ENCODE measurements around the gene GADL1. TPM values are rescaled to one million over a fixed set of nuclear protein-coding genes. Genes with fewer than 3 reads are reported as not detected.

Gene GADL1
- total RNA-seq, 3 donors from 2014 or later = not detected

- Histone ChIP-seq H3K36me3 (ENCODE audit: low read depth) (no peaks in the 10 kb centered on the region), H3K9me3 (peaks cover 8% of the 10 kb centered on the region), H3K4me1 (ENCODE audit: low read depth) (peaks cover 8% of the 10 kb centered on the region), H3K4me3 (no peak overlapping the region)
- TF ChIP-seq CTCF (IDR thresholded peaks at IDR 0.05) = no peak
- intact Hi-C loops (cut with DNase I, micrococcal nuclease) = no loop called here
- ATAC-seq (no peak), DNase-seq (no peak)
Observed at GRCh38 chr3:30704931-30705890, 189.2 kb downstream of the GADL1 start.

- no peak for TF ChIP-seq CTCF (IDR thresholded peaks at IDR 0.05)
Observed at GRCh38 chr3:30702828-30703397, 191.5 kb downstream of the GADL1 start.

GRCh38 chr3:30702038-30702827 lies 192.2 kb downstream of the GADL1 start:
- no peak for DNase-seq
- no peak overlapping the region for H3K4me3 ChIP-seq
- peaks cover 8% of the 10 kb centered on the region for H3K9me3 ChIP-seq
- no peak for TF ChIP-seq CTCF (IDR thresholded peaks at IDR 0.05)
- H3K36me3 ChIP-seq (ENCODE audit: low read depth) = no peaks in the 10 kb centered on the region
- ATAC-seq = no peak
- intact Hi-C loops (cut with DNase I, micrococcal nuclease) = no loop called here
- H3K4me1 ChIP-seq (ENCODE audit: low read depth) = no peaks in the 10 kb centered on the region

More at GRCh38 chr3:30702828-30703397, 191.5 kb downstream of the GADL1 start:
- no peaks in the 10 kb centered on the region for H3K4me1 ChIP-seq (ENCODE audit: low read depth)
- ATAC-seq (no peak), DNase-seq (no peak)
- H3K9me3 ChIP-seq = peaks cover 8% of the 10 kb centered on the region
- intact Hi-C loops (cut with DNase I, micrococcal nuclease) = no loop called here
- H3K4me3 ChIP-seq = no peak overlapping the region
- H3K36me3 ChIP-seq (ENCODE audit: low read depth) = no peaks in the 10 kb centered on the region

- no peaks in the 10 kb centered on the region for H3K36me3 ChIP-seq (ENCODE audit: low read depth)
- ATAC-seq (no peak), DNase-seq (no peak)
- intact Hi-C loops (cut with DNase I, micrococcal nuclease) = no loop called here
- no peak overlapping the region for H3K4me3 ChIP-seq
- peaks cover 8% of the 10 kb centered on the region for H3K9me3 ChIP-seq
- no peak for TF ChIP-seq CTCF (IDR thresholded peaks at IDR 0.05)
- no peaks in the 10 kb centered on the region for H3K4me1 ChIP-seq (ENCODE audit: low read depth)
Observed at GRCh38 chr3:30700702-30701321, 193.6 kb downstream of the GADL1 start.

- Histone ChIP-seq H3K4me1 (ENCODE audit: low read depth) (no peaks in the 10 kb centered on the region), H3K9me3 (peaks cover 8% of the 10 kb centered on the region), H3K4me3 (no peak overlapping the region), H3K36me3 (ENCODE audit: low read depth) (no peaks in the 10 kb centered on the region)
- ATAC-seq (no peak), DNase-seq (no peak)
- intact Hi-C loops (cut with DNase I, micrococcal nuclease) = loop anchor here (10.0 kb wide), 3 partner anchors 185 to 655 kb away; no protein-coding TSS in a partner anchor
- TF ChIP-seq CTCF (IDR thresholded peaks at IDR 0.05) = no peak
Observed at GRCh38 chr3:30699927-30700326, 194.5 kb downstream of the GADL1 start.

Measured in mucosa of descending colon (tissue), 3 donors.